Progenitor cell of endocrine pancreas (in vitro differentiated cells): ENCODE results near the gene TNK2. TPM values are rescaled to one million over a fixed set of nuclear protein-coding genes. Genes with fewer than 3 reads are reported as not detected.
"Not testable (repeated sequence)": the region's sequence is repeated elsewhere in the genome, so short reads cannot be mapped to it uniquely, and the experiment has no call there.

Experiments
- DNase-seq: peaks from one replicate; pipeline ENCODE4 v3.0.0; 2021; ENCODE audit warnings: low spot score; ENCODE audit not compliant: unreplicated experiment
- H3K27ac Mint-ChIP-seq: 2 replicates; pipeline ENCODE4 v1.8.0; 2021; ENCODE audit warnings: mild to moderate bottlenecking, moderate library complexity, mixed read lengths
- H3K27me3 Mint-ChIP-seq: 2 replicates; pipeline ENCODE4 v1.8.0; 2021; ENCODE audit warnings: mixed read lengths
- H3K36me3 Mint-ChIP-seq: 2 replicates; pipeline ENCODE4 v1.8.0; 2022; ENCODE audit warnings: mixed read lengths; ENCODE audit not compliant: insufficient read depth
- H3K4me1 Mint-ChIP-seq: 2 replicates; pipeline ENCODE4 v1.8.0; 2021; ENCODE audit warnings: low read depth, mixed read lengths
- H3K4me3 Mint-ChIP-seq: 2 replicates; pipeline ENCODE4 v1.8.0; 2021; ENCODE audit warnings: low read depth, mild to moderate bottlenecking, moderate library complexity, mixed read lengths
- H3K9me3 Mint-ChIP-seq: 2 replicates; pipeline ENCODE4 v1.8.0; 2021; ENCODE audit warnings: low read depth, mixed read lengths
- long read RNA-seq: library from polyadenylated mRNA; unstranded; transcript quantifications from one replicate; pipeline ENCODE4 v2.0.0, GENCODE V29; 2020
- total RNA-seq: library from RNA; stranded (reverse); gene quantifications from 2 replicates; pipeline ENCODE4 v1.2.1, GENCODE V29; 2021
- TF ChIP-seq, protein P1 (sequence below): fragments of 200-600 bp; sonication (generic); IDR thresholded peaks from one replicate; pipeline ENCODE4 v1.5.0; 2021; ENCODE audit warnings: antibody characterized with exemption, mild to moderate bottlenecking; ENCODE audit not compliant: unreplicated experiment

The TNK2 gene
- total RNA-seq = 57.3 and 73.6 TPM in 2 replicates
- long read RNA-seq = 0 reads

DNA sequence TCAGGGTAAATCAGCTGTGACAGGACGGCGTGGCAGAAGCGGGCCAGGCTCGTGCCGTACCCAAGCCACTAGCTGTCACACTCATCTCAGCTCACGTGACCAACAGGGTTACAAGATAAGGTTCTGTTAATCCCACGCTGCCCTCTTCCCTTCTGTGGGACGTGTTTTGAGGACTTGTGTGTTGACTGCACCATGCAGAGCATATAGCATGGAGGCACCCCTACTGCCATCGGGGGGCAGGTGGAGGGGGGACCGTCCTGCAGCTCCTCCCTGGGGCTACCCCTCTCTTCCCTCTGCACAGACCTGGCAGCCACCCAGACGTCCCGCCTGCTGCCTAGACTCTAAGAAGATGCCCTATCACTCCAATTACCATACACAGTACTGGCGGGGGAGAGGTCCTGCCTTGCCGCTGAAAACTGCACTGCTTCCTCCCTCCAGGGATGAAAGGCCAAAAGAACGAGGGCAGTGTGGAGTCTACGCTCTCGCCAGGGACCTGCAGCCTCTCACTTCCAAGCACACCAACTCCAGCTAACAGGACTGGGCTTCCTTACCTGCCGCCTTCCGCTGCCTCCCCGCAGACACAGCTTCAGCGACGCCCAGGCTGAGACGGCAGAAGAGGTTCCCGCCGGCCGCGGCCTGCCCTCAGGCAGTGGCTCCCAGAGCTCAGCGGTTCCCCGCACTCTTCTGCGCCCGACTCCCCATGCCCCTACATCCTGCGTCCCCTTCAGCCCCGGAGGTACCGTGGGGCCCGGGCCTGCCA is at the start of gene TNK2:
Gene TNK2 (minus strand): TSS at position 618 of the 760 bp plus-strand sequence. CDS start 19,963 bp downstream, outside the sequence.
- H3K27ac Mint-ChIP-seq = no peak within 1 kb of the TSS
- H3K36me3 Mint-ChIP-seq = peaks cover 3% of the 10 kb centered on the region
- peak within 1 kb of the TSS; percentile 81 for H3K4me3 Mint-ChIP-seq
- TF ChIP-seq, protein P1, sequence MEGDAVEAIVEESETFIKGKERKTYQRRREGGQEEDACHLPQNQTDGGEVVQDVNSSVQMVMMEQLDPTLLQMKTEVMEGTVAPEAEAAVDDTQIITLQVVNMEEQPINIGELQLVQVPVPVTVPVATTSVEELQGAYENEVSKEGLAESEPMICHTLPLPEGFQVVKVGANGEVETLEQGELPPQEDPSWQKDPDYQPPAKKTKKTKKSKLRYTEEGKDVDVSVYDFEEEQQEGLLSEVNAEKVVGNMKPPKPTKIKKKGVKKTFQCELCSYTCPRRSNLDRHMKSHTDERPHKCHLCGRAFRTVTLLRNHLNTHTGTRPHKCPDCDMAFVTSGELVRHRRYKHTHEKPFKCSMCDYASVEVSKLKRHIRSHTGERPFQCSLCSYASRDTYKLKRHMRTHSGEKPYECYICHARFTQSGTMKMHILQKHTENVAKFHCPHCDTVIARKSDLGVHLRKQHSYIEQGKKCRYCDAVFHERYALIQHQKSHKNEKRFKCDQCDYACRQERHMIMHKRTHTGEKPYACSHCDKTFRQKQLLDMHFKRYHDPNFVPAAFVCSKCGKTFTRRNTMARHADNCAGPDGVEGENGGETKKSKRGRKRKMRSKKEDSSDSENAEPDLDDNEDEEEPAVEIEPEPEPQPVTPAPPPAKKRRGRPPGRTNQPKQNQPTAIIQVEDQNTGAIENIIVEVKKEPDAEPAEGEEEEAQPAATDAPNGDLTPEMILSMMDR = no peak
- DNase-seq = no peak
- peaks cover 33% of the 10 kb centered on the region for H3K4me1 Mint-ChIP-seq
- no peaks in the 10 kb centered on the region for H3K9me3 Mint-ChIP-seq
- no peaks in the 10 kb centered on the region for H3K27me3 Mint-ChIP-seq

DNA sequence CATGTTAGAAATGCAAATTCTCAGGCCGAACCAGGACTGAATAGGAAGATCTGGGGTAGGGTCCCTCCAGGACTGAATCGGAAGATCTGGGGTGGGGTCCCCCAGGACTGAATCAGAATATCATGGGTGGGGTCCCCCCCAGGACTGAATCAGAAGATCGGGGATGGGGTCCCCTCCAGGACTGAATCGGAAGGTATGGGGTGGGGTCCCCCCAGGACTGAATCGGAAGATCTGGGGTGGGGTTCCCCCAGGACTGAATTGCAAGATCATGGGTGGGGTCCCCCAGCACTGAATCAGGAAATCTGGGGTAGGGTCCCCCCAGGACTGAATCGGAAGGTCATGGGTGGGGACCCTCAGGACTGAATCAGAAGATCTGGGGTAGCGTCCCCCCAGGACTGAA is 48.2 kb upstream of the TNK2 start:
- H3K9me3 Mint-ChIP-seq = no peaks in the 10 kb centered on the region
- H3K4me1 Mint-ChIP-seq = peaks cover 5% of the 10 kb centered on the region
- DNase-seq = no peak
- H3K4me3 Mint-ChIP-seq = no peak overlapping the region
- TF ChIP-seq, protein P1 = no peak
- H3K27ac Mint-ChIP-seq = no peak overlapping the region
- no peaks in the 10 kb centered on the region for H3K27me3 Mint-ChIP-seq
- peaks cover 12% of the 10 kb centered on the region for H3K36me3 Mint-ChIP-seq

DNA sequence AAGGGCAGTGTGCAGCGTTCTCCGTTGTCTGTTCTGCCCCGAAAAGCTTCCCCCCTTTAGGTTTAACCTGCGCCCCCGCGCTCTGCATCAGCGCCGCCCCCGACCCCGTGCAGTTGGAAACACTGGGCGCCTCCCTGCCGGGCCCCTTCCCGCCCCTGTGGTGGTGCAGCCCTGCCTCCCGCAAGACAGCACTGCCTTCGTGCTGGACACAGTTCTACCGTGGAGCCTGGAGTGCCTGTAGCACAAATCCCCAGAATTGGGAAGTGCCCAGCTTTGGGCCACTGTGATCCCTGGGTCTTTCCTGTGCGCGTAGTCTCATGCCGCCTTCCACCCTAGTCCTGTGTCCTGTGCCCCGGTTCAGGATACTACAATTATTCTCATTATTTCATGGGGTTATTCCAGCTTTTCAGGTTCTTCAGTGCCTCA is 47.1 kb upstream of the TNK2 start:
- DNase-seq, H3K27me3 Mint-ChIP-seq, H3K36me3 Mint-ChIP-seq, H3K9me3 Mint-ChIP-seq, H3K4me1 Mint-ChIP-seq: not testable (repeated sequence)
- H3K4me3 Mint-ChIP-seq = peak overlapping the region; percentile 69
- peak overlapping the region; percentile 79 for H3K27ac Mint-ChIP-seq

DNA sequence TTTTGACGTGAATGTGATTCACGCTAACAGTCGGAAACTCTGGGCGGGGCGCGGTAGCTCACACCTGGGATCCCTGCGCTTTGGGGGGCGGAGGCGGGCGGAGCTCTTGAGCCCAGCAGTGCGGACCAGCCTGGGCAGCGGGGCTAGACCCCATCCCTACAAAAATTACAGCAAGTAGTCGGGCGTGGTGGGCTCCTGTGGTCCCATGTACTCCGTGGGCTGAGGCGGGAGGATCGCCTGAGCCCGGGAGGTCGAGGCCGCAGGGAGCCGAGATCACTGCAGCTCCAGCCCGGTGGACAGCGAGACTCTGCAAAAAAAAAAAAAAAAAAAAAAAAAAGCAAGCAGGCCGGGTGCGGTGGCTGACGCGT is 46.4 kb upstream of the TNK2 start:
- H3K27ac Mint-ChIP-seq = peak overlapping the region; percentile 94
- DNase-seq, H3K27me3 Mint-ChIP-seq, H3K4me1 Mint-ChIP-seq, H3K9me3 Mint-ChIP-seq, H3K36me3 Mint-ChIP-seq: not testable (repeated sequence)
- H3K4me3 Mint-ChIP-seq = peak overlapping the region; percentile 85

DNA sequence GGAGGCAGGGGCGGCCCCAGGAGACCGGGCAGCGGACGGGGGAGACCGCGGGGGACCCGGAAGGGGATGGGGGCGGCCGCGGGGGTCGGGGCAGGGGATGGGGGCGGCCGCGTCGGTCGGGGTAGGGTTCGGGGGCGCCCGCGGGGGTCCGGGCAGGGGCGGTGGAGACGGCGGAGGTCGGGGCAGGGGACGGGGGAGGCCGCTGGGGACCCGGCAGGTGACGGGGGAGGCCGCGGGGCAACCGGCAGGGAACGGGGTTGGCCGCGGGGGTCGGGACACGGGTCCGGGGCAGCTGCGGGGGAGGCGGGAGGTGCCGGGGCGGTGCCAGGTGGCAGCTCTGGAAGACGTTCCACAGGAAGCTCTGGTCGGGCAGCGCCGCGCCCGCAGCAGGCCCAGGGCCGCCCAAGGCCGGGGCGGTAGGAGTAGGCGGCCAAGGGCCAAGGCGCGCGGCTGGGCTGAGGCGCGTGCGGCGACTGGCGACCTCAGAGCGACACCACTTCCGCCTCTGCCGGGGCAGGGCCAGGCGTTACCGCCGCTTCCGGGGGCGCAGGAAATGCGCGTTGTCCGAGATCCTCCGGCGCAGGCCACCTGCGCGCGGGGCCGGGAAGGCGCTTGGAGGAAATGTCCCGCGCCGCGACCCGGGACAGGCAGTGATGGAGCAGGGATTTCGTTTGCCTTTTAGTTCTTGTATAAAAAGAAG is 45.9 kb upstream of the TNK2 start:
- not testable (repeated sequence) for H3K27me3 Mint-ChIP-seq, H3K4me1 Mint-ChIP-seq, H3K36me3 Mint-ChIP-seq, H3K9me3 Mint-ChIP-seq
- Mint-ChIP-seq H3K27ac (peak overlapping the region; percentile 94), H3K4me3 (peak overlapping the region; percentile 85)
- peak; percentile 56 for DNase-seq

DNA sequence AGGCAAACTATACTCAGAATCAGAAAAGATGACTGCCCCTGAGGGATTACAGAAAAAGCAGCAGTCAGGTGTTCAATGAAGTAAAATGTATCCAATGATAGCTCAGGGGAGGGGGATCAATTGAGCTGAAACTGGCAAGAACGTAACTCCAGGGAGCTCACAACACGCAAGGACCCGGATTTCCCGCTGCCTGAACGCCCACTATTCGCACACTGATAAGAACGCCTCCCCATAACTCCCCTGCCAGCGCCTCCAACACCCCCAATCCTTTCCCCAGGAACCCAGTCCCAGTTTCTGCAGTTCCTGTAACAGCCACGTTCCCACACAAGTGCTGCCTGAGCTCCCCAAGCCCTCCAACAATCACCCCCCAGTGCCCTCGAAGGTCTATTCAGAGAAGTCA is 44.2 kb upstream of the TNK2 start:
- peak overlapping the region; percentile 20 for H3K4me3 Mint-ChIP-seq
- not testable (repeated sequence) for H3K36me3 Mint-ChIP-seq, DNase-seq, H3K4me1 Mint-ChIP-seq, H3K27me3 Mint-ChIP-seq, H3K9me3 Mint-ChIP-seq, H3K27ac Mint-ChIP-seq

DNA sequence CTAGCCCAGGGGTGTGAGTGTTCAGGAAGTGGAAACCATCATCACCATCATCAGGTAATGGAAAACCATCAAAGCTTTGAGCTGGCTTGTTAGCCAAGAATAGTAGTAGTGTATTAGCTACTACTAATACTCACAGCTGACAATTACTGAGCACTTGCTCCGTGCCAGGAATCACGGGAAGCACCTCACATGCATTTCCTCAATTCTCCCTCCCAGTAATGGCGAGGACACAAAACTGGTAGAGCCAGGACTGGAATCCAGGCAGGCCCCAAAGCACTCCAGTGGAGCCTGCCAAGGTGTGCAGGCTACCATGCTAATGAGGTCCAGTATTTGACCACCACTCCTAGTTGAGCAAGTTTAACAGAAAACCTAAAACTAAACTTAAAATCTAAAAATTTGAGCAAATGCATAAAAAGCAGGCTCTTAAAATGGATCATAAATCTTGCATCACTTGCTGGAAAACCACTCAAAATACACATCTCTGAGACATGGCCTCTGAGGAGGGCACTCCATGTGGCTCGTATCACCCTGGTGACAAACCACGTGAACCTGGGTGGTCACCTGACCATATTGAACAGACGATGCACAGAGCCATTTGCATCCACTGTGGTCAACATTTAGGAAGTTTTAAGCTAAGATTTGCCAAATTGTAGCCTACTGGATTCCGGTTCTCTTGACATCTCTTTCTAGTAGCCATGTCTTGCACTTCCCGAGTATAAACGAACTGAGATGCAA is 43.3 kb upstream of the TNK2 start:
- not testable (repeated sequence) for H3K27me3 Mint-ChIP-seq, H3K4me1 Mint-ChIP-seq, H3K4me3 Mint-ChIP-seq, H3K36me3 Mint-ChIP-seq, DNase-seq, H3K9me3 Mint-ChIP-seq, H3K27ac Mint-ChIP-seq

DNA sequence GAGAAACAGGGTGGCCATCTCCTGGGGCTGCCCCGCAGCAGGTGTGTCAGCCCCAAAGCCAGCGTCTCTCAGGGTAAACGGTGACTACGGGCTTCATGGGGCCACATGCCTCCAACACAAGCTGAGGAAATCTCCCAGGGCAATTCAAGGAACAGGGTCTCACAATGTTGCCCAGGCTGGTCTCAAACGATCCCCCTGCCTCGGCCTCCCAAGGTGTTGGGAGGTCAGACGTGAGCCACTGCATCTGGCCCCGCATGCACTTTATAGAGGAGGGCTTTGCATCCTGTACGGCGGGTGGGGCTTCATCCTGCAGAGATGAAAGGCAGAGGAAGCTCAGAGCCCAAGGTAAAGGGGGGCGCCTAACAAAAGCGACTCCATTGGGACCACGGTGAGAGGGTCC is 42.4 kb upstream of the TNK2 start:
- H3K27ac Mint-ChIP-seq, H3K4me3 Mint-ChIP-seq, DNase-seq, H3K36me3 Mint-ChIP-seq, H3K4me1 Mint-ChIP-seq, H3K9me3 Mint-ChIP-seq, H3K27me3 Mint-ChIP-seq: not testable (repeated sequence)

DNA sequence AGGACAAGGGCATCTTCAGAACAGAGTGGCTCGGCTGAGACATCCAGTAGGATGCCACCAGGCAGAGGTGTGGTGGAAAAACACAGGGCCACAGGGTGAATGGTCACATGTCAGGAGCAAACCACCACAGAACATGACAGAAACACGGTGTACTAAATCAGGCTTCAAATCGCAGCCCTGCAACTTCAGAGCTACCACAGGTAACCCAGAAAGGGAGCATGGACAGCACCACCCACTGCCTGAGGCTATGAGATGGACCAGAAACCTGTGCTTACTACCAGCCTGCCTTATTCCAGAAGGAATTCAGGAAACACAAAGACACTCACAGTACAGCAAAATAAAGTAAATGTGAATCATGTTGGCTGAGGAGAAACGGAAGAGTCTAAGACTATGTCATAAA is 41.8 kb upstream of the TNK2 start:
- not testable (repeated sequence) for DNase-seq, H3K4me1 Mint-ChIP-seq, H3K27me3 Mint-ChIP-seq, H3K27ac Mint-ChIP-seq, H3K4me3 Mint-ChIP-seq, H3K9me3 Mint-ChIP-seq
- H3K36me3 Mint-ChIP-seq = peaks cover 11% of the 10 kb centered on the region

DNA sequence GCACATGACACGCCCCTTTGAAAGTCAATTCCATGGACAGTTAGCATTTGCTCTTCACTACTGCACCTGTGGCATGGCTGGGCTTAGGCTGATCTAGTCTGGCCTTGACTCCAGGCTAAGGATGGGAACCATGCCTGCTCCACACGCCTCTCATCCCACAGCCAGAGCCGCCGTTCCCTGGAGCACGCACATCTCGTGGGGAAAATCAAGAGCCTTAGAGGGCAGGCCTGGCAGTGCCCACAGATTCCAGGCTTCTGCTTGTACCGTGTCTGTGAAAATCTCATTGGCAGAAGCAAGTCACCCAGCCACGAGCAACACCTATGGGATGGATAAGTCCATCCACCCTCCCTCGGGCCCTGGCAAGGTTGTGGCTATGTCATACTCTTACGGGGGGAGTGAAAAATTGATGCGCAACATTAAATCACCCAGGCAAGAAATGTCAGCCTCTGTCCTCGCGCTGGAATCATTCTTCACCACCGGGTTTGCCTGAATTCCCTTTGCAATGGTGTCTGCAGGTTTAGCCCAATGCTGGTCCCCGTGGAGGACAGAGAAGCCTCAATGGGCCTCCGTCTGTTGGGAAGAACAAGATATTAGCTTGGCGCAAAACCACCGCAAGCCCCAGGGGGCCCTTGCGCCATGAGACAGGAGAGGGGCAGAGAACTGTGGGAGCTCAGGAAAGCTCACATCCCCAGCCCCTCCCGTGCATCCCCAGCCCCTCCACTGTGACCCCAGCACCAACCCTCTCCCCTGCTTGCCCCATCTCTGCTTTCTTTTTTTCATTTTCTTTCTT is 38.8 kb upstream of the TNK2 start:
- H3K4me1 Mint-ChIP-seq, H3K27me3 Mint-ChIP-seq, DNase-seq, H3K4me3 Mint-ChIP-seq, H3K27ac Mint-ChIP-seq: not testable (repeated sequence)
- peaks cover 16% of the 10 kb centered on the region for H3K9me3 Mint-ChIP-seq
- peaks cover 40% of the 10 kb centered on the region for H3K36me3 Mint-ChIP-seq
